H9 (cell line): ENCODE results near the gene FAHD1. TPM values are rescaled to one million over a fixed set of nuclear protein-coding genes. Genes with fewer than 3 reads are reported as not detected.

ENCODE experiments used
- DNase-seq: peaks from one replicate; pipeline ENCODE4 v3.0.0-alpha.2; 2017
- H2AFZ ChIP-seq: one replicate; pipeline ENCODE4 v1.6.1; 2013; ENCODE audit warnings: mild to moderate bottlenecking, low read length, control low read depth, moderate library complexity
- H2AK5ac ChIP-seq: 2 replicates; pipeline ENCODE4 v1.6.1; 2013; ENCODE audit warnings: low read length, control low read depth, mixed read lengths; ENCODE audit not compliant: insufficient read length
- H2BK120ac ChIP-seq: one replicate; pipeline ENCODE4 v1.6.1; 2013; ENCODE audit warnings: low read depth, mild to moderate bottlenecking, low read length, control low read depth, inconsistent platforms; ENCODE audit not compliant: poor library complexity, severe bottlenecking
- H2BK12ac ChIP-seq: 2 replicates; pipeline ENCODE4 v1.6.1; 2013; ENCODE audit warnings: low read length, control low read depth, mixed read lengths, low read depth; ENCODE audit not compliant: insufficient read length
- H2BK15ac ChIP-seq: 2 replicates; pipeline ENCODE4 v1.6.1; 2013; ENCODE audit warnings: low read depth, low read length, control low read depth
- H2BK20ac ChIP-seq: one replicate; pipeline ENCODE4 v1.6.1; 2013; ENCODE audit warnings: low read depth, mild to moderate bottlenecking, low read length, control low read depth, inconsistent platforms; ENCODE audit not compliant: poor library complexity, severe bottlenecking
- H2BK5ac ChIP-seq: 2 replicates; pipeline ENCODE4 v1.6.1; 2013; ENCODE audit warnings: low read length, control low read depth, mixed read lengths; ENCODE audit not compliant: insufficient read length
- H3K14ac ChIP-seq: 2 replicates; pipeline ENCODE4 v1.6.1; 2013; ENCODE audit warnings: low read length, control low read depth; ENCODE audit not compliant: insufficient read depth
- H3K18ac ChIP-seq: 2 replicates; pipeline ENCODE4 v1.6.1; 2013; ENCODE audit warnings: low read depth, mild to moderate bottlenecking, mixed read lengths, low read length, control low read depth; ENCODE audit not compliant: insufficient read length
- H3K23ac ChIP-seq: 2 replicates; pipeline ENCODE4 v1.6.1; 2013; ENCODE audit warnings: low read length, control low read depth, mixed read lengths, low read depth; ENCODE audit not compliant: insufficient read length
- H3K23me2 ChIP-seq: 2 replicates; pipeline ENCODE4 v1.6.1; 2013; ENCODE audit warnings: low read depth, mild to moderate bottlenecking, mixed read lengths, low read length, control low read depth; ENCODE audit not compliant: insufficient read length, poor library complexity, severe bottlenecking
- H3K27ac ChIP-seq: 2 replicates; pipeline ENCODE4 v1.5.1; 2013; ENCODE audit warnings: low read length, control low read depth, mixed read lengths, low read depth; ENCODE audit not compliant: insufficient read length
- H3K27me3 ChIP-seq: 2 replicates; pipeline ENCODE4 v1.6.1; 2013; ENCODE audit warnings: low read length, control low read depth, inconsistent platforms; ENCODE audit not compliant: insufficient read depth
- H3K4ac ChIP-seq: 2 replicates; pipeline ENCODE4 v1.6.1; 2013; ENCODE audit warnings: low read depth, mild to moderate bottlenecking, control low read depth, inconsistent platforms, low read length, moderate library complexity
- H3K4me1 ChIP-seq: 2 replicates; pipeline ENCODE4 v1.6.1; 2013; ENCODE audit warnings: low read length, control low read depth, inconsistent platforms; ENCODE audit not compliant: insufficient read depth
- H3K4me2 ChIP-seq: 2 replicates; pipeline ENCODE4 v1.6.1; 2013; ENCODE audit warnings: low read length, control low read depth, mixed read lengths; ENCODE audit not compliant: insufficient read length, insufficient read depth
- H3K56ac ChIP-seq: 2 replicates; pipeline ENCODE4 v1.6.1; 2013; ENCODE audit warnings: low read depth, mild to moderate bottlenecking, mixed read lengths, low read length, control low read depth; ENCODE audit not compliant: insufficient read length
- H3K79me1 ChIP-seq: 2 replicates; pipeline ENCODE4 v1.6.1; 2013; ENCODE audit warnings: low read depth, mild to moderate bottlenecking, moderate library complexity, low read length, control low read depth, inconsistent platforms; ENCODE audit not compliant: insufficient read depth, poor library complexity, severe bottlenecking
- H3K79me2 ChIP-seq: 2 replicates; pipeline ENCODE4 v1.6.1; 2013; ENCODE audit warnings: low read length, control low read depth, inconsistent platforms; ENCODE audit not compliant: insufficient read depth
- H3K9ac ChIP-seq: 2 replicates; pipeline ENCODE4 v1.6.1; 2013; ENCODE audit warnings: low read length, control low read depth, mixed read lengths; ENCODE audit not compliant: insufficient read length; ENCODE audit errors: extremely low read depth
- H3K9me3 ChIP-seq: one replicate; pipeline ENCODE4 v1.6.1; 2013; ENCODE audit warnings: low read depth, low read length, inconsistent platforms; ENCODE audit not compliant: control insufficient read depth
- H3T11ph ChIP-seq: one replicate; pipeline ENCODE4 v1.6.1; 2013; ENCODE audit warnings: mild to moderate bottlenecking, low read length, control low read depth, inconsistent platforms
- H4K20me1 ChIP-seq: one replicate; pipeline ENCODE4 v1.6.1; 2013; ENCODE audit not compliant: control insufficient read depth, insufficient read length, insufficient read depth
- H4K5ac ChIP-seq: 2 replicates; pipeline ENCODE4 v1.6.1; 2013; ENCODE audit warnings: low read depth, mild to moderate bottlenecking, mixed read lengths, low read length, control low read depth; ENCODE audit not compliant: insufficient read length
- H4K8ac ChIP-seq: replicated peaks from 2 replicates; pipeline ENCODE4 v1.6.1; 2013; ENCODE audit warnings: low read length, control low read depth, mixed read lengths, low read depth; ENCODE audit not compliant: insufficient read length
- H4K91ac ChIP-seq: 2 replicates; pipeline ENCODE4 v1.6.1; 2013; ENCODE audit warnings: low read depth, mild to moderate bottlenecking, moderate library complexity, mixed read lengths, low read length, control low read depth; ENCODE audit not compliant: insufficient read length
- H3K27ac Mint-ChIP-seq, 3 experiments: 2 replicates in 2 of 3; 3 replicates in 1 of 3; pipeline ENCODE4 v1.8.0; 2020 to 2021; ENCODE audit warnings: mixed read lengths in 3 of 3, mild to moderate bottlenecking in 1 of 3, moderate library complexity in 1 of 3
- H3K27me3 Mint-ChIP-seq: 2 replicates; pipeline ENCODE4 v1.8.0; 2021; ENCODE audit warnings: low read depth, mild to moderate bottlenecking, moderate library complexity, mixed read lengths
- H3K36me3 Mint-ChIP-seq, 3 experiments: 2 replicates in 2 of 3; 3 replicates in 1 of 3; pipeline ENCODE4 v1.8.0; 2020 to 2021; ENCODE audit warnings: low read depth in 3 of 3, mixed read lengths in 3 of 3; ENCODE audit not compliant: insufficient read depth in 1 of 3
- H3K4me1 Mint-ChIP-seq, 2 experiments: 2 replicates each; pipeline ENCODE4 v1.8.0; 2020; ENCODE audit warnings: mixed read lengths in 2 of 2
- H3K4me3 Mint-ChIP-seq, 2 experiments: 2 replicates in 1 of 2; 3 replicates in 1 of 2; pipeline ENCODE4 v1.8.0; 2020 to 2021; ENCODE audit warnings: mild to moderate bottlenecking in 2 of 2, mixed read lengths in 2 of 2, moderate library complexity in 1 of 2
- H3K9me3 Mint-ChIP-seq, 2 experiments: 2 replicates in 1 of 2; 3 replicates in 1 of 2; pipeline ENCODE4 v1.8.0; 2020; ENCODE audit warnings: mild to moderate bottlenecking in 2 of 2, mixed read lengths in 2 of 2, moderate library complexity in 1 of 2
- WGBS: extraction: QIAGEN DNeasy Blood & Tissue Kit; methylation state at CpG from one replicate; pipeline ENCODE4 v1.1.7; 2013; ENCODE audit warnings: missing lambda C conversion rate, low lambda C conversion rate, mixed read lengths; ENCODE audit not compliant: insufficient read length; ENCODE audit errors: extremely low coverage; 5-methylcytosine and 5-hydroxymethylcytosine counted together
- total RNA-seq: library from RNA; stranded (reverse); gene quantifications from 2 replicates; pipeline ENCODE4 v1.2.1, GENCODE V29; 2021
- TF ChIP-seq, protein P1 (sequence below): fragments of 200-600 bp; sonication (generic); conservative IDR thresholded peaks from 3 replicates; pipeline ENCODE4 v1.8.0; 2021; ENCODE audit warnings: antibody characterized with exemption, mild to moderate bottlenecking

Gene FAHD1
- total RNA-seq, 1 experiment from 2014 or later: 16.2 TPM

DNA sequence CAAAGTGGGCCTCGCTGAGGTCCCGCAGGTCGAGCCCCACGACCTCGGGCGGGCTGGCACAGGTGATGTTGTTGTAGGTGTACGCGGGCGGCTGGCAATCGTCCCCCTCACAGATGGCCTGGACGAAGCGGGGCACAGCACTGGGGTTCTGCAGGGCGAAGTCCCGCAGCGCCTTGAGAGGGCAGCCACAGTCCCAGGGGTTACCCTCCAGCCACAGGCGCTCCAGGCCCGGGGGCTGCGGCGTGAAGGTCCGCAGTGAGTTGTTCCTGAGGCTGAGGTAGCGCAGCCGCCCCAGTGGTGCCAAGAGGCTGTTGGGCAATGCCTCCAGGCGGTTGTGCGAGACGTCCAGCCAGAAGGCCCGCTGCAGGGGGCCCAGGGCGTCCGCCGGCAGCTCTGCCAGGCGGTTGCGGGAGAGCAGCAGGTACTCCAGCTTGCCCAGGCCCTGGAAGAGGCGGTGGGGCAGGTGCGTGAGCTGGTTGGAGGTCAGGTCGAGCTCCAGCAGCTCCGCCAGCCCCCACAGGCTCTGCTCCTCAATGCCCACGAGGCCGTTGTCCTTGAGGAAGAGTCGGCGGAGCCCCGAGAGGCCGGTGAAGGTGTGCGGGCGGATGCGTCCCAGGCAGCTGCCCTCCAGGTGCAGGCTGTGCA is 36.3 kb upstream of the FAHD1 start:
- H3K23me2 ChIP-seq: no peaks in the 10 kb centered on the region
- no peak overlapping the region for H3K27ac ChIP-seq
- no peaks in the 10 kb centered on the region for H3K9me3 ChIP-seq
- no peak overlapping the region for H2AFZ ChIP-seq
- H3K79me1 ChIP-seq: no peaks in the 10 kb centered on the region
- no peak overlapping the region for H4K8ac ChIP-seq
- H4K20me1 ChIP-seq: no peaks in the 10 kb centered on the region
- H2AK5ac ChIP-seq: no peak overlapping the region
- H3K4me2 ChIP-seq: no peak overlapping the region
- Mint-ChIP-seq H3K4me1 (no peaks in the 10 kb centered on the region), H3K9me3 (no peaks in the 10 kb centered on the region), H3K4me3 (no peak overlapping the region), H3K27ac (no peak overlapping the region), H3K36me3 (peaks cover 4 to 13% (median 6%) of the 10 kb centered on the region in 3 experiments), H3K27me3 (no peaks in the 10 kb centered on the region)
- H2BK12ac ChIP-seq: no peak overlapping the region
- WGBS: no CpG with 5 or more reads among the region's 44 CpGs
- H3T11ph ChIP-seq: no peak overlapping the region
- H2BK5ac ChIP-seq: no peak overlapping the region
- H3K79me2 ChIP-seq: peaks cover 2% of the 10 kb centered on the region; the same call in 1 of the 2 replicates
- no peaks in the 10 kb centered on the region for H3K4me1 ChIP-seq
- H3K27me3 ChIP-seq: no peaks in the 10 kb centered on the region
- no peak overlapping the region for H2BK120ac ChIP-seq
- no peak overlapping the region for H3K23ac ChIP-seq
- no peak overlapping the region for H2BK20ac ChIP-seq
- no peak overlapping the region for H3K56ac ChIP-seq
- no peak overlapping the region for H3K4ac ChIP-seq
- H3K14ac ChIP-seq: no peak overlapping the region
- no peak overlapping the region for H3K9ac ChIP-seq
- no peak overlapping the region for H3K18ac ChIP-seq
- H4K5ac ChIP-seq: no peak overlapping the region
- H4K91ac ChIP-seq: no peak overlapping the region
- no peak for DNase-seq
- H2BK15ac ChIP-seq: no peak overlapping the region
- TF ChIP-seq, protein P1, sequence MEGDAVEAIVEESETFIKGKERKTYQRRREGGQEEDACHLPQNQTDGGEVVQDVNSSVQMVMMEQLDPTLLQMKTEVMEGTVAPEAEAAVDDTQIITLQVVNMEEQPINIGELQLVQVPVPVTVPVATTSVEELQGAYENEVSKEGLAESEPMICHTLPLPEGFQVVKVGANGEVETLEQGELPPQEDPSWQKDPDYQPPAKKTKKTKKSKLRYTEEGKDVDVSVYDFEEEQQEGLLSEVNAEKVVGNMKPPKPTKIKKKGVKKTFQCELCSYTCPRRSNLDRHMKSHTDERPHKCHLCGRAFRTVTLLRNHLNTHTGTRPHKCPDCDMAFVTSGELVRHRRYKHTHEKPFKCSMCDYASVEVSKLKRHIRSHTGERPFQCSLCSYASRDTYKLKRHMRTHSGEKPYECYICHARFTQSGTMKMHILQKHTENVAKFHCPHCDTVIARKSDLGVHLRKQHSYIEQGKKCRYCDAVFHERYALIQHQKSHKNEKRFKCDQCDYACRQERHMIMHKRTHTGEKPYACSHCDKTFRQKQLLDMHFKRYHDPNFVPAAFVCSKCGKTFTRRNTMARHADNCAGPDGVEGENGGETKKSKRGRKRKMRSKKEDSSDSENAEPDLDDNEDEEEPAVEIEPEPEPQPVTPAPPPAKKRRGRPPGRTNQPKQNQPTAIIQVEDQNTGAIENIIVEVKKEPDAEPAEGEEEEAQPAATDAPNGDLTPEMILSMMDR: no peak
